HG02759 (cell line): ENCODE results near the gene RBMY1A1.
"Not testable (repeated sequence)": the region's sequence is repeated elsewhere in the genome, so short reads cannot be mapped to it uniquely, and the experiment has no call there.

Experiments
- ATAC-seq: cut with Tn5 transposase; IDR thresholded peaks from one replicate; pipeline ENCODE4 v1.9.1; 2021; ENCODE audit warnings: mild to moderate bottlenecking, moderate library complexity; ENCODE audit not compliant: unreplicated experiment

The RBMY1A1 gene

GRCh38 chrY:21534579-21534978, at the start of gene RBMY1A1:
RBMY1A1 (plus strand) TSS chrY:21534879; CDS start chrY:21536892, 2,013 bp downstream.
- not testable (repeated sequence) for ATAC-seq

- ATAC-seq = not testable (repeated sequence)
These were observed 23.6 kb upstream of the RBMY1A1 start, which contains the start of gene RBMY1B for GRCh38 chrY:21511038-21511437. RBMY1B (plus strand) TSS chrY:21511338; CDS start chrY:21513351, 2,013 bp downstream.

- ATAC-seq = peak; percentile 89
These were observed 24.8 kb downstream of the RBMY1A1 start for GRCh38 chrY:21559316-21559984.

GRCh38 chrY:21585449-21585848, 50.8 kb downstream of the RBMY1A1 start:
- ATAC-seq = no peak

DNA sequence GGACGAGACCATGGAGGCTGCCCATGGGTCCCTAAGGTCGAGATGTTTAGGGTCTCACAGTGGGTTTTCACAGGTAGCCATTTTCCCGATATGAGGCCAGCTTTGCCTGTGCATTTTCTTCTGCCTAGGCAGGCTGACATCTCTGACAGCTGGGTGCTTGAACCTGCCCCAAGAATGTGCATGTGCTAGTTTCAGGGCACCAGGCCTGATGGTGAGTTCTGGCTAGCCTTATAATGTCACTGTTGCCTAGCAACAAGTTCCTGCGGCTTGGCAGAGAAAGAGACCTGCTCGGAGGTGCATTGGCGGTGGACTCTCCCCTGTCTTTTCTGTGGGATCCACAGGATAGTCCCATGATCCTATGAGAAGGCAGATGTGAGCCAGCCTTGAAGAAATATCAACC, 51.8 kb downstream of the RBMY1A1 start:
- ATAC-seq = not testable (repeated sequence)

- ATAC-seq = no peak
These were observed 57.4 kb downstream of the RBMY1A1 start for GRCh38 chrY:21592059-21592458.

- peak; percentile 69 for ATAC-seq
These were observed 61.6 kb downstream of the RBMY1A1 start for GRCh38 chrY:21596287-21596686.
